VCaP (cell line): ENCODE measurements around the gene EXOC1L.

ENCODE experiments used
- H3K27ac ChIP-seq: fragments of 450-650 bp; 2 replicates; pipeline ENCODE4 v1.5.1; 2017
- TF ChIP-seq, protein P1 (sequence below): fragments of 450-650 bp; conservative IDR thresholded peaks from 2 replicates; pipeline ENCODE4 v1.5.1; 2017; ENCODE audit warnings: mild to moderate bottlenecking, moderate library complexity

Gene EXOC1L

DNA sequence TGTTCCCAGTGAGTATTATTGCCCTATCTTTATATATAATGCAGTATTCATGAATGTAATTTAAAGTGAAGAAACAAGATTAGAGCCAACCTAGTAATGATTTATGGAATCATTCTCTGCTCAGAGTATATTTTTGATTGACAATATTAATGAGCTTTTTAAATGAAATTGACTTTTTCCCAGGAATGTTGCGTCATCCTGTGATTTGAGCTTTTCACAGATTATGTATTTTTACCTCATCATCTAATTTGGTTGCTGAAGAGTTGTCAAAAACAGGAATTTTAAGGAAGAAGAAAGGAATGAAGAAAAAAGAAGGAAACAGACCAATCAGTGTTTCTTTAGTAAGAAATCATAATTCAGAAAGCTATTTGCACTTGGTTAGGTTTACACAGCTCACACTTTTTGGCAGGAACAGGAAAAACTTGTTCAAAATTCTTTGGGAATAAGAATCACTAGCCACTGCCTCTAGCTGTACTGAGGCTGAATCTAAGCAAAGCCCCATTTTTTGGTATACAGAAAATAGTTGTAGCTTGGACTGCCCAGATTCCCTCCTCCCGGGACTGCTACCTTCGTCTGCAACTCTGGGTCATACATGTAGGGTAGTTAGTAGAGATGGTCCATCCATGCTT lies 61.2 kb downstream of the EXOC1L start:
- TF ChIP-seq, protein P1, sequence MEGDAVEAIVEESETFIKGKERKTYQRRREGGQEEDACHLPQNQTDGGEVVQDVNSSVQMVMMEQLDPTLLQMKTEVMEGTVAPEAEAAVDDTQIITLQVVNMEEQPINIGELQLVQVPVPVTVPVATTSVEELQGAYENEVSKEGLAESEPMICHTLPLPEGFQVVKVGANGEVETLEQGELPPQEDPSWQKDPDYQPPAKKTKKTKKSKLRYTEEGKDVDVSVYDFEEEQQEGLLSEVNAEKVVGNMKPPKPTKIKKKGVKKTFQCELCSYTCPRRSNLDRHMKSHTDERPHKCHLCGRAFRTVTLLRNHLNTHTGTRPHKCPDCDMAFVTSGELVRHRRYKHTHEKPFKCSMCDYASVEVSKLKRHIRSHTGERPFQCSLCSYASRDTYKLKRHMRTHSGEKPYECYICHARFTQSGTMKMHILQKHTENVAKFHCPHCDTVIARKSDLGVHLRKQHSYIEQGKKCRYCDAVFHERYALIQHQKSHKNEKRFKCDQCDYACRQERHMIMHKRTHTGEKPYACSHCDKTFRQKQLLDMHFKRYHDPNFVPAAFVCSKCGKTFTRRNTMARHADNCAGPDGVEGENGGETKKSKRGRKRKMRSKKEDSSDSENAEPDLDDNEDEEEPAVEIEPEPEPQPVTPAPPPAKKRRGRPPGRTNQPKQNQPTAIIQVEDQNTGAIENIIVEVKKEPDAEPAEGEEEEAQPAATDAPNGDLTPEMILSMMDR, result no peak
- no peak overlapping the region for H3K27ac ChIP-seq

DNA sequence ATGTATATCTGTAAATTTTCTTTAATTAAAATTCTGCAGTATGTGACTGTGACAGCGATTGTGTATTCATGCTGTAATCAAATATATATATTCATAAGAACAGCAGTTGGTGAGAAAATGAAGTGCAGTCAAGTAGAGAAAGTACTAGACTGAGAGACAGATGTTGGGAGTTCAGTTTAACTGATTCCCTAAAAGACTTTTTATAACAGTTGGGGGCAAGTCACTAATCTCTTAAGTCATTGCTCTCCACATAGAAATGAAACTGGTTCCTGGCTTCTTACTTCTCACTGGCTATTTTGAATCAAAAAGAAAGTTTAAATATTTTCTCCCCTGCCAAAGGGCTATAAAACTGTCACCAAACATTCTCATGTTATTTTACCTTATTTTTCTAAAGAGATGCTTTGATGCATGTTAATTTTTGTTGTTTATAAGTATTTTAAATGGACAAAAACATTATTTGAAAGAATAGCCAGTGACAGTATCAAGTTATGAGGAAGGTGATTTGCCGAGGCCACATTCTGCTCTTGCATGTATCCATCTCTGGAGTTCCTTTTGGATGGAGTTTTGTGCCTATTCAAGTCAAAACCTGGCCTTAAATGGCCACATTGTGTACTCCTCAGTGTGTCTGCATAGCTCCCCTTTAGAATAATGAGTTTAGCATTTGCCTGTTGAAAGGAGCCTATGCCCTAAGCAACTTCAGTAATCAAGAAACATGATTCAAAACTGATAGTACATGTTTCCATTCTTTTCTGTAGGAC lies 64.7 kb downstream of the EXOC1L start:
- TF ChIP-seq, protein P1, result no peak
- H3K27ac ChIP-seq, result no peak overlapping the region

DNA sequence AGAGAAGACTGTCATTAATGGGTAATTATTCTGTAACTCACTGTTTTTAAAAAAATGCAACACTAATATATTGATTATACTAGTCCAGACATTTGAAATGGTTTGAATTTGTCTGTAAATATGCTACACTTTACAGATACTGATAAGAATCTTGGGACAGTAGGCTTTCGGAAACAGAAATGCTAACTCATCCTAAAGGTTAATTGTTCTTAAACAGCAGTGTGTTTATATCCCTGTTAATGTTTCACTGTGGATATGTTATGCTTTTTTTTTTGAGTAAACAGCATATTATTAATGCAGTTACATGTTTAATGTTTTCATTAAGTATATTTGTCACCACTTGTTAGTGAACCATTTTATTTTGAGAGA lies 65.2 kb downstream of the EXOC1L start:
- H3K27ac ChIP-seq, result no peak overlapping the region
- TF ChIP-seq, protein P1, result no peak
